Measurements from ENCODE around the gene PALD1. TPM values are rescaled to one million over a fixed set of nuclear protein-coding genes. Genes with fewer than 3 reads are reported as not detected.

The PALD1 gene
- total RNA-seq, 1 donor from 2014 or later, result 6.9 TPM

Other genes starting within 250 kb of the PALD1 start
- gene PPA1, start 245.3 kb upstream of the PALD1 start, total RNA-seq, result 79.3 TPM
- gene NPFFR1, start 194.8 kb upstream of the PALD1 start, total RNA-seq, result not detected
- 10.8 TPM for gene LRRC20, start 96.1 kb upstream of the PALD1 start, total RNA-seq
- 47.4 TPM for gene EIF4EBP2, start 74.6 kb upstream of the PALD1 start, total RNA-seq
- gene NODAL, start 37.1 kb upstream of the PALD1 start, total RNA-seq, result not detected
- gene PRF1, start 124.0 kb downstream of the PALD1 start, total RNA-seq, result 20.9 TPM
- not detected for gene ADAMTS14, start 193.7 kb downstream of the PALD1 start, total RNA-seq